ENCODE measurements around the gene PHACTR1. TPM values are rescaled to one million over a fixed set of nuclear protein-coding genes. Genes with fewer than 3 reads are reported as not detected.

Gene PHACTR1
- total and polyA plus RNA-seq, 3 donors from 2014 or later, result 5.1 to 7.6 (median 6.5) TPM

DNA sequence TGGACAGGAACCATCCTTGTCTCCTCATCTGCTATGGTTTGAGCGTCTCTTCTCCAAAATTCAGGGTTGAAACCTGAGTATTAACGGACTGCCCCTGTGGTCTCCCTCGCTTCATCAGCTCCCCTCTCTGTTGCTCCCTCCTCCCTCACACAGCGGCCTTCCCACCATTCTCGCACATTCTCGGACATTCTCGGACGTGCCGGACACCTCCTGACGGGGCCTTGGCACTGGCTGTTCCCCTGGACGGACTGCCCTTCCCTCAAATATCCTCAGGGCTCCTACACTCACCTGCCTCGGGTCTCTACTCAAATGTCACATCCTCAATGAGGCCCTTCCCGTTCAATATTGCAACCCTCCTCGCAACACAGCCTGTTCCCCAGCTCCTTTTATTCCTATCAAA is 496.0 kb downstream of the PHACTR1 start:
- intact Hi-C loops (cut with DNase I; ENCODE audit: low total_unique reads), result no loop called here
- no peak for TF ChIP-seq POLR2A (IDR thresholded peaks at IDR 0.05)
- TF ChIP-seq CTCF (IDR thresholded peaks at IDR 0.05), result no peak
- Histone ChIP-seq H3K4me3 (no peak overlapping the region), H3K9me3 (no peaks in the 10 kb centered on the region), H3K4me1 (peaks cover 3% of the 10 kb centered on the region), H3K27ac (no peak overlapping the region), H3K27me3 (no peaks in the 10 kb centered on the region), H3K36me3 (ENCODE audit: low read depth, missing control alignments) (no peaks in the 10 kb centered on the region)
- 90 to 95% methylated on average over 14 of the region's 14 CpGs for WGBS, 2 donors
- no peak for DNase-seq

GRCh38 chr6:13215390-13215789 is 498.8 kb downstream of the PHACTR1 start:
- 84 to 88% methylated on average over 2 of the region's 2 CpGs for whole genome bisulfite sequencing, 2 donors
- TF ChIP-seq POLR2A (IDR thresholded peaks at IDR 0.05) (no peak), CTCF (IDR thresholded peaks at IDR 0.05) (no peak)

GRCh38 chr6:13216236-13217014 is 499.9 kb downstream of the PHACTR1 start:
- Histone ChIP-seq H3K27me3 (no peaks in the 10 kb centered on the region), H3K9me3 (no peaks in the 10 kb centered on the region), H3K27ac (no peak overlapping the region), H3K4me1 (peaks cover 3% of the 10 kb centered on the region), H3K4me3 (no peak overlapping the region), H3K36me3 (ENCODE audit: low read depth, missing control alignments) (no peaks in the 10 kb centered on the region)
- WGBS, 2 donors, result 60 to 83% methylated on average over 2 of the region's 2 CpGs
- intact Hi-C loops (cut with DNase I; ENCODE audit: low total_unique reads), result no loop called here
- no peak for DNase-seq
- TF ChIP-seq POLR2A (IDR thresholded peaks at IDR 0.05) (no peak), CTCF (IDR thresholded peaks at IDR 0.05) (no peak)

More at GRCh38 chr6:13215390-13215789, 498.8 kb downstream of the PHACTR1 start:
- DNase-seq, result no peak
- intact Hi-C loops (cut with DNase I; ENCODE audit: low total_unique reads), result no loop called here
- no peaks in the 10 kb centered on the region for H3K9me3 ChIP-seq
- no peak overlapping the region for H3K27ac ChIP-seq
- H3K4me3 ChIP-seq, result no peak overlapping the region
- H3K4me1 ChIP-seq, result peaks cover 3% of the 10 kb centered on the region
- H3K27me3 ChIP-seq, result no peaks in the 10 kb centered on the region
- no peaks in the 10 kb centered on the region for H3K36me3 ChIP-seq (ENCODE audit: low read depth, missing control alignments)

GRCh38 chr6:13217206-13217905 is 500.8 kb downstream of the PHACTR1 start:
- Histone ChIP-seq H3K4me3 (no peak overlapping the region), H3K27me3 (no peaks in the 10 kb centered on the region), H3K36me3 (ENCODE audit: low read depth, missing control alignments) (no peaks in the 10 kb centered on the region), H3K9me3 (no peaks in the 10 kb centered on the region), H3K27ac (no peak overlapping the region), H3K4me1 (peaks cover 3% of the 10 kb centered on the region)
- intact Hi-C loops (cut with DNase I; ENCODE audit: low total_unique reads), result no loop called here
- 71 to 79% methylated on average over 4 of the region's 4 CpGs for WGBS, 2 donors
- TF ChIP-seq POLR2A (IDR thresholded peaks at IDR 0.05) (no peak), CTCF (IDR thresholded peaks at IDR 0.05) (no peak)
- DNase-seq, result no peak

Measured in testis (tissue), 3 donors.